ENCODE results near the gene MYG1.

Gene MYG1

GRCh38 chr12:53353257-53353655 lies 53.8 kb downstream of the MYG1 start:
- DNase-seq (ENCODE audit: low read depth in 2 of 2, low spot score in 1 of 2) = no peak

DNA sequence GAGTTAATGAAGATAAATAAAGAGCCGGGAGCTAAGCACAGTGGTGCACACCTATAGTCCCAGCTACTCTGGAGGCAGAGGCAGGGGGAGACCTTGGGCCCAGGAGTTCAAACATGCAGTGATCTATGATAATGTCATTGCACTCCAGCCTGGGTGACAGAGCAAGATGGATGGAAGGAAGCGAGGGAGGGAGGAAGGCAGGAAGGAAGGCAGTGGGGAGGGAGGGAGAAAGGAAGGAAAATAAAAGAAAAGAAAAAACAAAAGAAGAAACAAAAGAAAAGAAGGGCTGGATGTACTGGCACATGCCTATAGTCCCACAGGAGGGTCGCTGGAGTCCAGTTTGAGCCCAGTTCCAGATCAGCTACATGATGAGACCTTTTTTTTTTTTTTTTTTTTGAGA lies 55.6 kb downstream of the MYG1 start:
- DNase-seq (ENCODE audit: low read depth in 2 of 2, low spot score in 1 of 2) = no peak
